ENCODE results near the gene MT1F.

DNA sequence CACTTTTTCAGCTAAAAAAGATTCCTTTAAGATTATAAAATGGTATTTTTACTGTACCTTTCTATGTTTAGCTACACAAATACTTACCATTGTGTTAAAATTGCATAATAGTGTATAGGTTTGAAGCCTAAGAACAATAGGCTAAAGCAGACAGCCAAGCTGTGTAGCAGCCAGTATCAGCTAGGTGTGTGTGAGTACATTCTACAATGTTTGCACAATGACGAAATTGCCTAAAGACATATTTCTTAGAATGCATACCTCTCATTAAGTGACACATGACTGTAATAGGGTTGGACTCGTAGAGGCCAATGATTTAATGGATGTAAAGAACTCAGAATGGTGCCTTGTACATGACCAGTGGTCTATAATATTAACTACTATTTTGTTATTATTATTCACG is 7.9 kb upstream of the MT1F start:
- no peak for TF ChIP-seq POLR2A (IDR thresholded peaks at IDR 0.05)
- TF ChIP-seq, protein P1, sequence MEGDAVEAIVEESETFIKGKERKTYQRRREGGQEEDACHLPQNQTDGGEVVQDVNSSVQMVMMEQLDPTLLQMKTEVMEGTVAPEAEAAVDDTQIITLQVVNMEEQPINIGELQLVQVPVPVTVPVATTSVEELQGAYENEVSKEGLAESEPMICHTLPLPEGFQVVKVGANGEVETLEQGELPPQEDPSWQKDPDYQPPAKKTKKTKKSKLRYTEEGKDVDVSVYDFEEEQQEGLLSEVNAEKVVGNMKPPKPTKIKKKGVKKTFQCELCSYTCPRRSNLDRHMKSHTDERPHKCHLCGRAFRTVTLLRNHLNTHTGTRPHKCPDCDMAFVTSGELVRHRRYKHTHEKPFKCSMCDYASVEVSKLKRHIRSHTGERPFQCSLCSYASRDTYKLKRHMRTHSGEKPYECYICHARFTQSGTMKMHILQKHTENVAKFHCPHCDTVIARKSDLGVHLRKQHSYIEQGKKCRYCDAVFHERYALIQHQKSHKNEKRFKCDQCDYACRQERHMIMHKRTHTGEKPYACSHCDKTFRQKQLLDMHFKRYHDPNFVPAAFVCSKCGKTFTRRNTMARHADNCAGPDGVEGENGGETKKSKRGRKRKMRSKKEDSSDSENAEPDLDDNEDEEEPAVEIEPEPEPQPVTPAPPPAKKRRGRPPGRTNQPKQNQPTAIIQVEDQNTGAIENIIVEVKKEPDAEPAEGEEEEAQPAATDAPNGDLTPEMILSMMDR (IDR thresholded peaks at IDR 0.05) = no peak

Measured in right lobe of liver (tissue), 4 donors.